A673 (cell line): ENCODE measurements around the gene CDC20B.

ENCODE experiments used
- CTCF ChIP-seq: fragments of 300-800, 200-600 bp; sonication (generic); conservative IDR thresholded peaks from 2 replicates; pipeline ENCODE4 v1.5.1; 2017; ENCODE audit warnings: low read depth, mild to moderate bottlenecking, antibody characterized with exemption, low read length, moderate library complexity, mixed read lengths
- EZH2 ChIP-seq: fragments of 200-600 bp; sonication (generic); IDR thresholded peaks from 2 replicates; pipeline ENCODE4 v1.6.1; 2017; ENCODE audit warnings: borderline replicate concordance, low read depth, mild to moderate bottlenecking, mixed read lengths, antibody characterized with exemption, low read length; ENCODE audit not compliant: poor library complexity, severe bottlenecking

- TF ChIP-seq CTCF = no peak
- no peak for TF ChIP-seq EZH2
These were observed 10.3 kb downstream of the CDC20B start for GRCh38 chr5:55162666-55163065.
